ENCODE data around the gene PTPRN2. TPM values are rescaled to one million over a fixed set of nuclear protein-coding genes. Genes with fewer than 3 reads are reported as not detected.
"Not testable (repeated sequence)": the region's sequence is repeated elsewhere in the genome, so short reads cannot be mapped to it uniquely, and the experiment has no call there.

Gene PTPRN2
- total RNA-seq, 3 donors from 2014 or later = 0.43 to 0.66 (median 0.63) TPM

GRCh38 chr7:157951300-157952049 lies 636.1 kb downstream of the PTPRN2 start:
- H3K36me3 Mint-ChIP-seq (ENCODE audit: insufficient read depth) = no peaks in the 10 kb centered on the region
- no peak for ATAC-seq
- peaks cover 7% of the 10 kb centered on the region for H3K9me3 Mint-ChIP-seq

GRCh38 chr7:157949711-157950110 lies 637.9 kb downstream of the PTPRN2 start:
- no peak for DNase-seq
- H3K9me3 Mint-ChIP-seq = peaks cover 7% of the 10 kb centered on the region
- no peaks in the 10 kb centered on the region for H3K4me1 Mint-ChIP-seq (ENCODE audit: low read depth)
- H3K4me3 Mint-ChIP-seq = no peak overlapping the region
- H3K36me3 Mint-ChIP-seq (ENCODE audit: insufficient read depth) = no peaks in the 10 kb centered on the region
- no peak for ATAC-seq
- peaks cover 5% of the 10 kb centered on the region for H3K27me3 Mint-ChIP-seq (ENCODE audit: low read depth)

More at GRCh38 chr7:157951300-157952049, 636.1 kb downstream of the PTPRN2 start:
- H3K4me3 Mint-ChIP-seq = no peak overlapping the region
- peaks cover 5% of the 10 kb centered on the region for H3K27me3 Mint-ChIP-seq (ENCODE audit: low read depth)
- DNase-seq = no peak
- no peaks in the 10 kb centered on the region for H3K4me1 Mint-ChIP-seq (ENCODE audit: low read depth)

- no peak for ATAC-seq
- H3K4me3 Mint-ChIP-seq = no peak overlapping the region
- peaks cover 7% of the 10 kb centered on the region for H3K9me3 Mint-ChIP-seq
- no peaks in the 10 kb centered on the region for H3K36me3 Mint-ChIP-seq (ENCODE audit: insufficient read depth)
- no peaks in the 10 kb centered on the region for H3K4me1 Mint-ChIP-seq (ENCODE audit: low read depth)
- peaks cover 2% of the 10 kb centered on the region for H3K27me3 Mint-ChIP-seq (ENCODE audit: low read depth)
- no peak for DNase-seq
These were observed 640.1 kb downstream of the PTPRN2 start for GRCh38 chr7:157947504-157947903.

- peaks cover 7% of the 10 kb centered on the region for H3K9me3 Mint-ChIP-seq
- H3K36me3 Mint-ChIP-seq (ENCODE audit: insufficient read depth) = no peaks in the 10 kb centered on the region
- H3K27me3 Mint-ChIP-seq (ENCODE audit: low read depth) = no peaks in the 10 kb centered on the region
- ATAC-seq = no peak
- H3K4me1 Mint-ChIP-seq (ENCODE audit: low read depth) = no peaks in the 10 kb centered on the region
- no peak overlapping the region for H3K4me3 Mint-ChIP-seq
- no peak for DNase-seq
These were observed 641.1 kb downstream of the PTPRN2 start for GRCh38 chr7:157946398-157947060.

- no peaks in the 10 kb centered on the region for H3K27me3 Mint-ChIP-seq (ENCODE audit: low read depth)
- peaks cover 7% of the 10 kb centered on the region for H3K9me3 Mint-ChIP-seq
- no peak for ATAC-seq
- no peak for DNase-seq
- H3K4me1 Mint-ChIP-seq (ENCODE audit: low read depth) = no peaks in the 10 kb centered on the region
- no peaks in the 10 kb centered on the region for H3K36me3 Mint-ChIP-seq (ENCODE audit: insufficient read depth)
- H3K4me3 Mint-ChIP-seq = no peak overlapping the region
These were observed 642.2 kb downstream of the PTPRN2 start for GRCh38 chr7:157945401-157945800.

GRCh38 chr7:157944734-157945291 lies 642.8 kb downstream of the PTPRN2 start:
- DNase-seq = no peak
- H3K4me1 Mint-ChIP-seq (ENCODE audit: low read depth) = no peaks in the 10 kb centered on the region

GRCh38 chr7:157944051-157944450 lies 643.6 kb downstream of the PTPRN2 start:
- no peaks in the 10 kb centered on the region for H3K4me1 Mint-ChIP-seq (ENCODE audit: low read depth)
- DNase-seq (no peak), ATAC-seq (no peak)
- H3K36me3 Mint-ChIP-seq (ENCODE audit: insufficient read depth) = no peaks in the 10 kb centered on the region
- H3K9me3 Mint-ChIP-seq = peaks cover 7% of the 10 kb centered on the region
- H3K27me3 Mint-ChIP-seq (ENCODE audit: low read depth) = no peaks in the 10 kb centered on the region
- H3K4me3 Mint-ChIP-seq = no peak overlapping the region

More at GRCh38 chr7:157944734-157945291, 642.8 kb downstream of the PTPRN2 start:
- no peak for ATAC-seq
- H3K27me3 Mint-ChIP-seq (ENCODE audit: low read depth) = no peaks in the 10 kb centered on the region
- no peaks in the 10 kb centered on the region for H3K36me3 Mint-ChIP-seq (ENCODE audit: insufficient read depth)
- no peak overlapping the region for H3K4me3 Mint-ChIP-seq
- peaks cover 7% of the 10 kb centered on the region for H3K9me3 Mint-ChIP-seq

GRCh38 chr7:157943561-157943960 lies 644.1 kb downstream of the PTPRN2 start:
- Mint-ChIP-seq H3K9me3 (peaks cover 7% of the 10 kb centered on the region), H3K27me3 (ENCODE audit: low read depth) (no peaks in the 10 kb centered on the region), H3K4me1 (ENCODE audit: low read depth) (no peaks in the 10 kb centered on the region), H3K4me3 (no peak overlapping the region), H3K36me3 (ENCODE audit: insufficient read depth) (no peaks in the 10 kb centered on the region)
- ATAC-seq (no peak), DNase-seq (no peak)

- no peaks in the 10 kb centered on the region for H3K4me1 Mint-ChIP-seq (ENCODE audit: low read depth)
- no peaks in the 10 kb centered on the region for H3K9me3 Mint-ChIP-seq
- ATAC-seq (no peak), DNase-seq (no peak)
- no peaks in the 10 kb centered on the region for H3K36me3 Mint-ChIP-seq (ENCODE audit: insufficient read depth)
- H3K27me3 Mint-ChIP-seq (ENCODE audit: low read depth) = no peaks in the 10 kb centered on the region
- no peak overlapping the region for H3K4me3 Mint-ChIP-seq
These were observed 646.4 kb downstream of the PTPRN2 start for GRCh38 chr7:157941210-157941609.

GRCh38 chr7:157940497-157940896 lies 647.1 kb downstream of the PTPRN2 start:
- Mint-ChIP-seq H3K36me3 (ENCODE audit: insufficient read depth) (no peaks in the 10 kb centered on the region), H3K9me3 (peaks cover under 1% of the 10 kb centered on the region), H3K27me3 (ENCODE audit: low read depth) (no peaks in the 10 kb centered on the region), H3K4me3 (no peak overlapping the region), H3K4me1 (ENCODE audit: low read depth) (no peaks in the 10 kb centered on the region)
- no peak for DNase-seq
- ATAC-seq = no peak

GRCh38 chr7:157938211-157938610 lies 649.4 kb downstream of the PTPRN2 start:
- no peaks in the 10 kb centered on the region for H3K27me3 Mint-ChIP-seq (ENCODE audit: low read depth)
- H3K9me3 Mint-ChIP-seq = peaks cover 4% of the 10 kb centered on the region
- H3K4me1 Mint-ChIP-seq (ENCODE audit: low read depth) = no peaks in the 10 kb centered on the region
- ATAC-seq (no peak), DNase-seq (no peak)
- H3K36me3 Mint-ChIP-seq (ENCODE audit: insufficient read depth) = no peaks in the 10 kb centered on the region
- H3K4me3 Mint-ChIP-seq = no peak overlapping the region

- peaks cover 10% of the 10 kb centered on the region for H3K9me3 Mint-ChIP-seq
- H3K27me3 Mint-ChIP-seq (ENCODE audit: low read depth) = no peaks in the 10 kb centered on the region
- H3K4me1 Mint-ChIP-seq (ENCODE audit: low read depth) = no peaks in the 10 kb centered on the region
- DNase-seq (no peak), ATAC-seq (no peak)
- no peak overlapping the region for H3K4me3 Mint-ChIP-seq
- peaks cover 1% of the 10 kb centered on the region for H3K36me3 Mint-ChIP-seq (ENCODE audit: insufficient read depth)
These were observed 650.2 kb downstream of the PTPRN2 start for GRCh38 chr7:157937406-157937805.

GRCh38 chr7:157936976-157937375 lies 650.6 kb downstream of the PTPRN2 start:
- Mint-ChIP-seq H3K36me3 (ENCODE audit: insufficient read depth) (peaks cover 3% of the 10 kb centered on the region), H3K27me3 (ENCODE audit: low read depth) (no peaks in the 10 kb centered on the region), H3K4me1 (ENCODE audit: low read depth) (no peaks in the 10 kb centered on the region), H3K4me3 (no peak overlapping the region), H3K9me3 (peaks cover 14% of the 10 kb centered on the region)
- ATAC-seq (no peak), DNase-seq (no peak)

GRCh38 chr7:157935721-157936120 lies 651.9 kb downstream of the PTPRN2 start:
- H3K36me3 Mint-ChIP-seq (ENCODE audit: insufficient read depth); H3K27me3 Mint-ChIP-seq (ENCODE audit: low read depth); ATAC-seq; DNase-seq; H3K4me1 Mint-ChIP-seq (ENCODE audit: low read depth); H3K4me3 Mint-ChIP-seq: not testable (repeated sequence)
- peaks cover 17% of the 10 kb centered on the region for H3K9me3 Mint-ChIP-seq

All from activated T-cell treated with anti-CD3 and anti-CD28 coated beads, Interleukin-2, amount 50 U/mL, for 4 hours (primary cell).